ENCODE measurements around the gene MESP1. TPM values are rescaled to one million over a fixed set of nuclear protein-coding genes. Genes with fewer than 3 reads are reported as not detected.

MESP1 gene
- total and polyA plus RNA-seq, 2 of the 8 experiments (the other 6 are each of a cell fraction or from before 2014, with no cell fraction given) = 0.15 to 0.23 TPM

- TF ChIP-seq YY1 (IDR thresholded peaks at IDR 0.05; ENCODE audit: low read depth, low read length) (no peak), MAX (IDR thresholded peaks at IDR 0.05) (no peak), RFX5 (IDR thresholded peaks at IDR 0.05; ENCODE audit: borderline replicate concordance, low read depth, low read length) (no peak), KDM4A (IDR thresholded peaks at IDR 0.05; ENCODE audit: low read depth, low read length, severe bottlenecking) (no peak), GTF2F1 (IDR thresholded peaks at IDR 0.05; ENCODE audit: borderline replicate concordance, low read depth, low read length) (no peak), HDAC6 (IDR thresholded peaks at IDR 0.05; ENCODE audit: low read depth, low read length) (no peak), USF2 (IDR thresholded peaks at IDR 0.05; ENCODE audit: low read length) (no peak), NANOG (IDR thresholded peaks at IDR 0.05; ENCODE audit: insufficient read depth, low read depth, low read length, poor library complexity, severe bottlenecking) (no peak), KDM5A (IDR thresholded peaks at IDR 0.05; ENCODE audit: low read length) (no peak)
These were observed 48.2 kb upstream of the MESP1 start (continued) for GRCh38 chr15:89799011-89799911.
